HepG2 (cell line): ENCODE measurements around the gene CATSPERD.

Experiments used
- BRCA1 ChIP-seq: sonication (generic); formaldehyde crosslinking; IDR thresholded peaks from 2 replicates; pipeline ENCODE4 v1.4.0; 2020; ENCODE audit warnings: missing genetic modification reagents
- EZH2 ChIP-seq: conservative IDR thresholded peaks from 2 replicates; pipeline ENCODE4 v1.6.1; 2012; ENCODE audit warnings: mild to moderate bottlenecking, low read depth, low read length, moderate library complexity
- FOXM1 ChIP-seq: sonication (generic); formaldehyde crosslinking; IDR thresholded peaks from 2 replicates; pipeline ENCODE4 v1.5.0; 2020; ENCODE audit warnings: missing genetic modification reagents
- GABPA ChIP-seq, 2 experiments: IDR thresholded peaks; 2 replicates each; pipeline ENCODE4 v1.6.1; 2011 to 2016; ENCODE audit warnings: low read depth in 2 of 2, low read length in 1 of 2, missing biosample characterization in 1 of 2, missing genetic modification characterization in 1 of 2
- NBN ChIP-seq: fragments of 450-650 bp; conservative IDR thresholded peaks from 2 replicates; pipeline ENCODE4 v1.6.1; 2017
- POLR2A ChIP-seq, 2 experiments: IDR thresholded peaks; 2 replicates each; pipeline ENCODE4 v1.6.1; 2011; ENCODE audit warnings: low read depth in 2 of 2, low read length in 2 of 2, mild to moderate bottlenecking in 1 of 2, moderate library complexity in 1 of 2; ENCODE audit not compliant: insufficient read depth in 1 of 2
- RELA ChIP-seq: sonication (generic); formaldehyde crosslinking; IDR thresholded peaks from 2 replicates; pipeline ENCODE4 v1.4.0; 2020; ENCODE audit warnings: missing genetic modification reagents
- ZFP36 ChIP-seq: fragments of 150-350 bp; IDR thresholded peaks from 2 replicates; pipeline ENCODE4 v1.6.1; 2018; ENCODE audit warnings: borderline replicate concordance, low read length, low read depth; ENCODE audit not compliant: partially characterized antibody
- ZNF558 ChIP-seq: sonication (generic); formaldehyde crosslinking; IDR thresholded peaks from 2 replicates; pipeline ENCODE4 v1.9.0; 2022; ENCODE audit warnings: mild to moderate bottlenecking, missing genetic modification reagents, borderline replicate concordance
- ZNF607 ChIP-seq: sonication (generic); formaldehyde crosslinking; IDR thresholded peaks from 2 replicates; pipeline ENCODE4 v1.5.1; 2020; ENCODE audit warnings: missing genetic modification reagents, mild to moderate bottlenecking, borderline replicate concordance
- TF ChIP-seq, protein P1 (sequence below): IDR thresholded peaks from 2 replicates; pipeline ENCODE4 v1.6.1; 2016

DNA sequence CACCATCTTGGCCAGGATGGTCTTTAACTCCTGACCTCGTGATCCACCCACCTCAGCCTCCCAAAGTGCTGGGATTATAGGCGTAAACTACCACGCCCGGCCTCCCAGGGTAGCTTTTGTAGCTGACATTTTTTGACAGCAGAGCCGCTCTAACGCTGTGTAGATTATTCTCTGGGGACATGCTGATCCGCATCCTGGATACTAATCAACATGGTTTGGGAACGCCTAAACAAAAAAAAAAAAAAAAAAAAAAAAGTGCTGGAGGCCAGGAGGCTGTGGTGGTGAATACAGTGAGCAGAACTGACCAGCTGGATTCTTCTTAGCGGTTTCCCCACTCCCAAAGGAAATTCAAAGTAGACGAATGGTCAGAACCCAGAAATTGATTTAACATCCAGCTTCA is 5.6 kb upstream of the CATSPERD start:
- TF ChIP-seq ZNF607 (no peak), BRCA1 (CRISPR knock-in tag) (no peak), NBN (no peak), ZFP36 (no peak), GABPA (IDR thresholded peaks at IDR 0.05; ENCODE audit: low read depth, low read length) (no peak), GABPA (CRISPR knock-in tag; IDR thresholded peaks at IDR 0.05; ENCODE audit: low read depth) (no peak), ZNF558 (no peak), EZH2 (no peak), POLR2A (IDR thresholded peaks at IDR 0.05; ENCODE audit: insufficient read depth in 1 of 2, low read depth in 2 of 2, low read length in 2 of 2) (no peak), RELA (no peak), FOXM1 (CRISPR knock-in tag) (no peak)
- TF ChIP-seq, protein P1, sequence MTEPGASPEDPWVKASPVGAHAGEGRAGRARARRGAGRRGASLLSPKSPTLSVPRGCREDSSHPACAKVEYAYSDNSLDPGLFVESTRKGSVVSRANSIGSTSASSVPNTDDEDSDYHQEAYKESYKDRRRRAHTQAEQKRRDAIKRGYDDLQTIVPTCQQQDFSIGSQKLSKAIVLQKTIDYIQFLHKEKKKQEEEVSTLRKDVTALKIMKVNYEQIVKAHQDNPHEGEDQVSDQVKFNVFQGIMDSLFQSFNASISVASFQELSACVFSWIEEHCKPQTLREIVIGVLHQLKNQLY (CRISPR knock-in tag): no peak
